K562 (cell line): ENCODE data around the gene GNAI2. TPM values are rescaled to one million over a fixed set of nuclear protein-coding genes. Genes with fewer than 3 reads are reported as not detected.
A peak's percentile ranks its signal among the peaks of the same experiment; 100 is the strongest.

Experiments used
- CTBP1 ChIP-seq: fragments of 450-650 bp; IDR thresholded peaks from 2 replicates; pipeline ENCODE4 v1.6.1; 2016; ENCODE audit warnings: borderline replicate concordance
- GATA2 ChIP-seq: sonication (generic); formaldehyde crosslinking; IDR thresholded peaks from 2 replicates; pipeline ENCODE4 v1.4.0; 2020; ENCODE audit warnings: mild to moderate bottlenecking, missing genetic modification reagents
- HMG20A ChIP-seq: fragments of 450-650 bp; formaldehyde crosslinking; conservative IDR thresholded peaks from 2 replicates; pipeline ENCODE4 v1.4.0; 2020; ENCODE audit warnings: mild to moderate bottlenecking, mixed read lengths
- MCM3 ChIP-seq: fragments of 450-650 bp; IDR thresholded peaks from 2 replicates; pipeline ENCODE4 v1.6.1; 2016
- NFYB ChIP-seq: IDR thresholded peaks from 2 replicates; pipeline ENCODE4 v1.6.1; 2011; ENCODE audit warnings: mild to moderate bottlenecking, moderate library complexity; ENCODE audit not compliant: insufficient read length; ENCODE audit errors: extremely low read depth
- NRF1 ChIP-seq, 2 experiments: fragments of 450-650 bp; IDR thresholded peaks in 1 of 2; conservative IDR thresholded peaks in 1 of 2; 2 replicates each; pipeline ENCODE4 v1.6.1; 2014; ENCODE audit warnings: mild to moderate bottlenecking in 2 of 2
- PHB ChIP-seq: fragments of 250-450 bp; sonication (Bioruptor Pico); IDR thresholded peaks from 2 replicates; pipeline ENCODE4 v1.5.0; 2021
- TCF7L2 ChIP-seq: fragments of 150-350 bp; IDR thresholded peaks from 2 replicates; pipeline ENCODE4 v1.6.1; 2016; ENCODE audit warnings: low read depth, mild to moderate bottlenecking, low read length, moderate library complexity
- YY1 ChIP-seq, 3 experiments: IDR thresholded peaks; 2 replicates each; pipeline ENCODE4 v1.6.1; 2011; ENCODE audit warnings: low read length in 2 of 3, mild to moderate bottlenecking in 2 of 3, moderate library complexity in 2 of 3, borderline replicate concordance in 1 of 3, control low read depth in 1 of 3, low read depth in 1 of 3; ENCODE audit not compliant: insufficient read depth in 3 of 3, insufficient replicate concordance in 2 of 3, control insufficient read depth in 1 of 3, insufficient read length in 1 of 3; ENCODE audit errors: extremely low read depth in 1 of 3
- ZNF280A ChIP-seq: fragments of 450-650 bp; IDR thresholded peaks from 2 replicates; pipeline ENCODE4 v1.6.1; 2018; ENCODE audit warnings: mild to moderate bottlenecking, low read depth; ENCODE audit not compliant: partially characterized antibody
- ZNF384 ChIP-seq: IDR thresholded peaks from 2 replicates; pipeline ENCODE4 v1.6.1; 2012; ENCODE audit warnings: low read depth, low read length, improper control_type of control experiment
- ZNF507 ChIP-seq: conservative IDR thresholded peaks from 2 replicates; pipeline ENCODE4 v1.6.1; 2017; ENCODE audit warnings: missing genetic modification characterization, missing compliant biosample characterization
- polyA plus RNA-seq, 8 experiments: library from polyadenylated mRNA; depleted of rRNA in 4 of 8; stranded (reverse) in 5 of 8; unstranded in 3 of 8; fragments of >200 nt; fragmentation: Nextera tagmentation in 2 of 8; fragmentation: Illumina TruSeq in 1 of 8; extraction: Ambion mirVana in 2 of 8; extraction: Trizol in 1 of 8; gene quantifications; 2 replicates each; pipeline versions ENCODE4 v1.2.1 to v1.2.3, GENCODE V29; 2011 to 2014; ENCODE audit warnings: inconsistent platforms in 1 of 8, missing spikeins in 1 of 8
- total RNA-seq, 7 experiments: library from RNA; depleted of rRNA in 6 of 7; stranded (reverse); fragments of >200 nt in 6 of 7; fragmentation: Illumina TruSeq in 2 of 7; extraction: Trizol in 2 of 7; gene quantifications; 2 replicates each; pipeline versions ENCODE4 v1.2.1 to v1.2.3, GENCODE V29; 2011 to 2021; ENCODE audit warnings: low replicate concordance in 1 of 7
- TF ChIP-seq, protein P1 (sequence below): fragments of 450-650 bp; conservative IDR thresholded peaks from 2 replicates; pipeline ENCODE4 v1.6.1; 2016; ENCODE audit warnings: missing genetic modification characterization, low read depth, mild to moderate bottlenecking, missing compliant biosample characterization, moderate library complexity
- TF ChIP-seq, protein P2 (sequence below): fragments of 250-450 bp; sonication (Bioruptor Pico); IDR thresholded peaks from 2 replicates; pipeline ENCODE4 v1.4.0; 2020

GNAI2 gene
- total and polyA plus RNA-seq, 9 of the 15 experiments (the other 6 are each of a cell fraction or from before 2014, with no cell fraction given), result 1.1 to 72.2 (median 42.7) TPM

GRCh38 chr3:50292159-50293078 lies 56.4 kb downstream of the GNAI2 start, which contains the start of gene IFRD2 (continued):
- TF ChIP-seq, protein P1, sequence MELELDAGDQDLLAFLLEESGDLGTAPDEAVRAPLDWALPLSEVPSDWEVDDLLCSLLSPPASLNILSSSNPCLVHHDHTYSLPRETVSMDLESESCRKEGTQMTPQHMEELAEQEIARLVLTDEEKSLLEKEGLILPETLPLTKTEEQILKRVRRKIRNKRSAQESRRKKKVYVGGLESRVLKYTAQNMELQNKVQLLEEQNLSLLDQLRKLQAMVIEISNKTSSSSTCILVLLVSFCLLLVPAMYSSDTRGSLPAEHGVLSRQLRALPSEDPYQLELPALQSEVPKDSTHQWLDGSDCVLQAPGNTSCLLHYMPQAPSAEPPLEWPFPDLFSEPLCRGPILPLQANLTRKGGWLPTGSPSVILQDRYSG (tag), result peak; percentile 84
- TF ChIP-seq CTBP1 (peak; percentile 56; the same call in 1 of the 2 replicates), NFYB (no peak), ZNF507 (tag) (no peak), TCF7L2 (no peak), ZNF384 (no peak), HMG20A (CRISPR knock-in tag) (no peak), YY1 (IDR thresholded peaks at IDR 0.05; ENCODE audit: borderline replicate concordance in 1 of 3, control insufficient read depth in 1 of 3, extremely low read depth in 1 of 3, insufficient read depth in 3 of 3, insufficient read length in 1 of 3, insufficient replicate concordance in 2 of 3, low read depth in 1 of 3, low read length in 2 of 3) (peak; percentile 52 to 92 (median 87)), ZNF280A (no peak), PHB (no peak), NRF1 (conservative IDR thresholded peaks at IDR 0.05 in 1 of 2, IDR thresholded peaks at IDR 0.05 in 1 of 2) (peak; percentile 87 to 90), GATA2 (CRISPR knock-in tag) (no peak), MCM3 (no peak)
- TF ChIP-seq, protein P2, sequence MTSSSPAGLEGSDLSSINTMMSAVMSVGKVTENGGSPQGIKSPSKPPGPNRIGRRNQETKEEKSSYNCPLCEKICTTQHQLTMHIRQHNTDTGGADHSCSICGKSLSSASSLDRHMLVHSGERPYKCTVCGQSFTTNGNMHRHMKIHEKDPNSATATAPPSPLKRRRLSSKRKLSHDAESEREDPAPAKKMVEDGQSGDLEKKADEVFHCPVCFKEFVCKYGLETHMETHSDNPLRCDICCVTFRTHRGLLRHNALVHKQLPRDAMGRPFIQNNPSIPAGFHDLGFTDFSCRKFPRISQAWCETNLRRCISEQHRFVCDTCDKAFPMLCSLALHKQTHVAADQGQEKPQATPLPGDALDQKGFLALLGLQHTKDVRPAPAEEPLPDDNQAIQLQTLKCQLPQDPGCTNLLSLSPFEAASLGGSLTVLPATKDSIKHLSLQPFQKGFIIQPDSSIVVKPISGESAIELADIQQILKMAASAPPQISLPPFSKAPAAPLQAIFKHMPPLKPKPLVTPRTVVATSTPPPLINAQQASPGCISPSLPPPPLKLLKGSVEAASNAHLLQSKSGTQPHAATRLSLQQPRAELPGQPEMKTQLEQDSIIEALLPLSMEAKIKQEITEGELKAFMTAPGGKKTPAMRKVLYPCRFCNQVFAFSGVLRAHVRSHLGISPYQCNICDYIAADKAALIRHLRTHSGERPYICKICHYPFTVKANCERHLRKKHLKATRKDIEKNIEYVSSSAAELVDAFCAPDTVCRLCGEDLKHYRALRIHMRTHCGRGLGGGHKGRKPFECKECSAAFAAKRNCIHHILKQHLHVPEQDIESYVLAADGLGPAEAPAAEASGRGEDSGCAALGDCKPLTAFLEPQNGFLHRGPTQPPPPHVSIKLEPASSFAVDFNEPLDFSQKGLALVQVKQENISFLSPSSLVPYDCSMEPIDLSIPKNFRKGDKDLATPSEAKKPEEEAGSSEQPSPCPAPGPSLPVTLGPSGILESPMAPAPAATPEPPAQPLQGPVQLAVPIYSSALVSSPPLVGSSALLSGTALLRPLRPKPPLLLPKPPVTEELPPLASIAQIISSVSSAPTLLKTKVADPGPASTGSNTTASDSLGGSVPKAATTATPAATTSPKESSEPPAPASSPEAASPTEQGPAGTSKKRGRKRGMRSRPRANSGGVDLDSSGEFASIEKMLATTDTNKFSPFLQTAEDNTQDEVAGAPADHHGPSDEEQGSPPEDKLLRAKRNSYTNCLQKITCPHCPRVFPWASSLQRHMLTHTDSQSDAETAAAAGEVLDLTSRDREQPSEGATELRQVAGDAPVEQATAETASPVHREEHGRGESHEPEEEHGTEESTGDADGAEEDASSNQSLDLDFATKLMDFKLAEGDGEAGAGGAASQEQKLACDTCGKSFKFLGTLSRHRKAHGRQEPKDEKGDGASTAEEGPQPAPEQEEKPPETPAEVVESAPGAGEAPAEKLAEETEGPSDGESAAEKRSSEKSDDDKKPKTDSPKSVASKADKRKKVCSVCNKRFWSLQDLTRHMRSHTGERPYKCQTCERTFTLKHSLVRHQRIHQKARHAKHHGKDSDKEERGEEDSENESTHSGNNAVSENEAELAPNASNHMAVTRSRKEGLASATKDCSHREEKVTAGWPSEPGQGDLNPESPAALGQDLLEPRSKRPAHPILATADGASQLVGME, result no peak
- TF ChIP-seq, all 486 proteins: peak for 124
